ENCODE measurements around the gene CFAP119. TPM values are rescaled to one million over a fixed set of nuclear protein-coding genes. Genes with fewer than 3 reads are reported as not detected.

Gene CFAP119
- total and polyA plus RNA-seq, 10 of the 15 experiments (the other 5 are each of a cell fraction or from before 2014, with no cell fraction given), result 2.2 to 9.4 (median 4.3) TPM

DNA sequence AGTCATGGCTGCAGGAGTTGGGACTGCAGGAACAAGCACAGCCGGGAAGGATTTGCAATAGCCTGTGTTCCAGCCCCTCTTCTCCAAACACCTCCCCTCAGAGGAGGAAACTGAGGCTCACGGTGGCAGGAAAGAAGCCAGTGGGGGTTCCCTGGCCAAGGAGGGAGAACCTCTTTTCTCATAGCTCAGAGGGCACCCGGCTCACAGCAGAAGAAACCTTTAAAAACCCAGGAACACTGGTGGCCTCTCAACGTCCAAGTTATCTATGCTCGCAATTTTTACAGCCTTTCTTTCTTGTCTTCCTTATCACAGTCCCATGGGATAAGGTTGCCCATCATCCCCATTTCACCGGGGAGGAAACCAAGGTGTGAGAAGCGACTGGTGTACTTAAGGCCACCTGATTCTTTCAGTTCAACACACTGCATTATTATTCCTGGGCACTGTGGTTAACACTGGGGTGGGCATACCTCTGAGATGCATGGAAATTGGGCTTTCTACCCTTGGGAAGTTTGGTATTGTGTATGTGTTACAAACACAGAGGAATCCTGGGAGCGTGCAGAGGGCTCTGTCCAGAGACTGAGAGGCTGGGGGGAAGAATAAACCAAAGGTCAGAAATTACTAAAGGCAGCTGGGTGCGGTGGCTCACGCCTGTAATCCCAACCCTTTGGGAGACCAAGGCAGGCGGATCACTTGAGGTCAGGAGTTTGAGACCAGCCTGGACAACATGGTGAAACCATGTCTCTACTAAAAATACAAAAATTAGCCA, 25.9 kb upstream of the CFAP119 start (continued):
- TF ChIP-seq, protein P1, sequence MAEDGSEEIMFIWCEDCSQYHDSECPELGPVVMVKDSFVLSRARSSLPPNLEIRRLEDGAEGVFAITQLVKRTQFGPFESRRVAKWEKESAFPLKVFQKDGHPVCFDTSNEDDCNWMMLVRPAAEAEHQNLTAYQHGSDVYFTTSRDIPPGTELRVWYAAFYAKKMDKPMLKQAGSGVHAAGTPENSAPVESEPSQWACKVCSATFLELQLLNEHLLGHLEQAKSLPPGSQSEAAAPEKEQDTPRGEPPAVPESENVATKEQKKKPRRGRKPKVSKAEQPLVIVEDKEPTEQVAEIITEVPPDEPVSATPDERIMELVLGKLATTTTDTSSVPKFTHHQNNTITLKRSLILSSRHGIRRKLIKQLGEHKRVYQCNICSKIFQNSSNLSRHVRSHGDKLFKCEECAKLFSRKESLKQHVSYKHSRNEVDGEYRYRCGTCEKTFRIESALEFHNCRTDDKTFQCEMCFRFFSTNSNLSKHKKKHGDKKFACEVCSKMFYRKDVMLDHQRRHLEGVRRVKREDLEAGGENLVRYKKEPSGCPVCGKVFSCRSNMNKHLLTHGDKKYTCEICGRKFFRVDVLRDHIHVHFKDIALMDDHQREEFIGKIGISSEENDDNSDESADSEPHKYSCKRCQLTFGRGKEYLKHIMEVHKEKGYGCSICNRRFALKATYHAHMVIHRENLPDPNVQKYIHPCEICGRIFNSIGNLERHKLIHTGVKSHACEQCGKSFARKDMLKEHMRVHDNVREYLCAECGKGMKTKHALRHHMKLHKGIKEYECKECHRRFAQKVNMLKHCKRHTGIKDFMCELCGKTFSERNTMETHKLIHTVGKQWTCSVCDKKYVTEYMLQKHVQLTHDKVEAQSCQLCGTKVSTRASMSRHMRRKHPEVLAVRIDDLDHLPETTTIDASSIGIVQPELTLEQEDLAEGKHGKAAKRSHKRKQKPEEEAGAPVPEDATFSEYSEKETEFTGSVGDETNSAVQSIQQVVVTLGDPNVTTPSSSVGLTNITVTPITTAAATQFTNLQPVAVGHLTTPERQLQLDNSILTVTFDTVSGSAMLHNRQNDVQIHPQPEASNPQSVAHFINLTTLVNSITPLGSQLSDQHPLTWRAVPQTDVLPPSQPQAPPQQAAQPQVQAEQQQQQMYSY (CRISPR knock-in tag; IDR thresholded peaks at IDR 0.05), result no peak
- no peak for TF ChIP-seq ZNF217 (IDR thresholded peaks at IDR 0.05)
- no peak for TF ChIP-seq YBX1 (IDR thresholded peaks at IDR 0.05)
- no peak for TF ChIP-seq JUND (IDR thresholded peaks at IDR 0.05; ENCODE audit: low read depth, low read length)
- TF ChIP-seq TAF1 (IDR thresholded peaks at IDR 0.05; ENCODE audit: borderline replicate concordance, low read depth, low read length), result no peak
- TF ChIP-seq SMAD1 (IDR thresholded peaks at IDR 0.05; ENCODE audit: low read depth, partially characterized antibody), result no peak
- TF ChIP-seq PAX5 (IDR thresholded peaks at IDR 0.05; ENCODE audit: borderline replicate concordance, low read depth, low read length), result no peak
- no peak for TF ChIP-seq KAT2A (conservative IDR thresholded peaks at IDR 0.05; ENCODE audit: control insufficient read depth, low read depth, low read length)
- no peak for TF ChIP-seq MXI1 (IDR thresholded peaks at IDR 0.05; ENCODE audit: low read depth, low read length)
- TF ChIP-seq BRCA1 (IDR thresholded peaks at IDR 0.05; ENCODE audit: low read depth, low read length), result no peak

Data from GM12878 (cell line).